Activated CD8-positive, alpha-beta memory T cell treated with anti-CD3 and anti-CD28 coated beads, Interleukin-2, amount 10 ng/mL, durations not matched to agents 7 days and 5 days (primary cell): ENCODE data around the gene ROS1. TPM values are rescaled to one million over a fixed set of nuclear protein-coding genes. Genes with fewer than 3 reads are reported as not detected.

Experiments used
- ATAC-seq: fragments of 150-1000 bp; cut with Tn5 transposase; one replicate; pipeline ENCODE4 v1.10.0; 2021; ENCODE audit warnings: moderate library complexity
- CTCF ChIA-PET: fragments of 350-600 bp; sonication (Branson Sonifier 250); formaldehyde crosslinking; loops from one replicate; lab custom pipeline; 2021; ENCODE audit warnings: antibody characterized with exemption; lab: Charles Lee
- DNase-seq: peaks from one replicate; pipeline ENCODE4 v3.0.0-alpha.2; 2020
- H3K27ac Mint-ChIP-seq: one replicate; pipeline ENCODE4 v1.8.0; 2021; ENCODE audit warnings: mild to moderate bottlenecking, mixed read lengths
- H3K27me3 Mint-ChIP-seq: one replicate; pipeline ENCODE4 v1.8.0; 2021; ENCODE audit warnings: mixed read lengths
- H3K36me3 Mint-ChIP-seq: one replicate; pipeline ENCODE4 v1.8.0; 2021; ENCODE audit warnings: mild to moderate bottlenecking, mixed read lengths
- H3K4me1 Mint-ChIP-seq: one replicate; pipeline ENCODE4 v1.8.0; 2021; ENCODE audit warnings: mixed read lengths
- H3K4me3 Mint-ChIP-seq: one replicate; pipeline ENCODE4 v1.8.0; 2021; ENCODE audit warnings: mild to moderate bottlenecking, moderate library complexity, mixed read lengths
- H3K9me3 Mint-ChIP-seq: one replicate; pipeline ENCODE4 v1.8.0; 2022; ENCODE audit warnings: low read depth, mixed read lengths
- total RNA-seq, 2 experiments: library from RNA; stranded (reverse); gene quantifications; one replicate each; pipeline ENCODE4 v1.2.3, GENCODE V29; 2021

ROS1 gene
- total RNA-seq, 2 experiments from 2014 or later = not detected

DNA sequence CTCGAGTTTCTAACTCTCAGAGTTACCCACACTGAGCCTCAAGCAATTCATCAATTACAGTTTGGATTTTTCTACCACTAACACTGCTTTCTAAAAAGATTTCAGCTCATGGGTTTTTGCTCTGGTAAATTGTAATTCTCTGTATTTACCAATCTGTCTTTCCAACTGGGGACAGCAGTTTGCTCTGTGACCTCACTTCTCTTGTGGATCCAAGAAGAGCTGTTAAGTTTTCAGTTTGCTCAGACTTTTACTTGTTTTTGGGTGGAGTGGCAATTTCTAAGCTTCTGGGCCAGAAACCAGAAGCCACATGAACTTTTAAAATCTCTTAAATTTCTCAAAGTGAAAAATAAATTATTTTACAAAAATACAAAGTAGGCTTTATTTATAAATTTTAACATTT, 74.2 kb downstream of the ROS1 start:
- DNase-seq (no peak), ATAC-seq (no peak)
- no peak overlapping the region for H3K4me3 Mint-ChIP-seq
- no peaks in the 10 kb centered on the region for H3K36me3 Mint-ChIP-seq
- H3K4me1 Mint-ChIP-seq = no peaks in the 10 kb centered on the region
- H3K9me3 Mint-ChIP-seq = no peaks in the 10 kb centered on the region
- CTCF ChIA-PET = no interaction called here
- H3K27ac Mint-ChIP-seq = no peak overlapping the region
- H3K27me3 Mint-ChIP-seq = peaks cover 4% of the 10 kb centered on the region

- Mint-ChIP-seq H3K4me1 (no peaks in the 10 kb centered on the region), H3K4me3 (no peak overlapping the region), H3K27me3 (peaks cover 13% of the 10 kb centered on the region), H3K9me3 (no peaks in the 10 kb centered on the region), H3K36me3 (no peaks in the 10 kb centered on the region), H3K27ac (no peak overlapping the region)
- CTCF ChIA-PET = interaction anchor here (0.7 to 0.9 kb wide), 2 partner anchors 8 to 256 kb away, joined by 3 read pairs; partner anchors contain the start of gene GOPC
- no peak for ATAC-seq
- DNase-seq = no peak
Observed at GRCh38 chr6:117346142-117346930, 79.4 kb downstream of the ROS1 start.

- CTCF ChIA-PET = no interaction called here
- Mint-ChIP-seq H3K27ac (no peak overlapping the region), H3K36me3 (no peaks in the 10 kb centered on the region), H3K4me1 (no peaks in the 10 kb centered on the region), H3K27me3 (peaks cover 11% of the 10 kb centered on the region), H3K9me3 (no peaks in the 10 kb centered on the region), H3K4me3 (no peak overlapping the region)
- no peak for ATAC-seq
- DNase-seq = no peak
Observed at GRCh38 chr6:117345292-117345610, 80.5 kb downstream of the ROS1 start.

GRCh38 chr6:117344444-117345291, 81.1 kb downstream of the ROS1 start:
- H3K27me3 Mint-ChIP-seq = peaks cover 13% of the 10 kb centered on the region
- DNase-seq = no peak
- H3K4me3 Mint-ChIP-seq = no peak overlapping the region
- H3K9me3 Mint-ChIP-seq = no peaks in the 10 kb centered on the region
- CTCF ChIA-PET = no interaction called here
- H3K27ac Mint-ChIP-seq = no peak overlapping the region
- no peaks in the 10 kb centered on the region for H3K4me1 Mint-ChIP-seq
- no peak for ATAC-seq
- H3K36me3 Mint-ChIP-seq = no peaks in the 10 kb centered on the region

- Mint-ChIP-seq H3K27me3 (peaks cover 15% of the 10 kb centered on the region), H3K4me1 (no peaks in the 10 kb centered on the region), H3K36me3 (no peaks in the 10 kb centered on the region), H3K27ac (no peak overlapping the region), H3K4me3 (no peak overlapping the region), H3K9me3 (no peaks in the 10 kb centered on the region)
- ATAC-seq (no peak), DNase-seq (no peak)
- CTCF ChIA-PET = interaction anchor here (1.0 kb wide), 1 partner anchor 8 kb away, joined by 3 read pairs; no protein-coding TSS in a partner anchor
Observed at GRCh38 chr6:117338567-117338966, 87.2 kb downstream of the ROS1 start.

GRCh38 chr6:117329926-117330325, 95.8 kb downstream of the ROS1 start:
- CTCF ChIA-PET = no interaction called here
- H3K27me3 Mint-ChIP-seq = no peaks in the 10 kb centered on the region
- H3K4me1 Mint-ChIP-seq = no peaks in the 10 kb centered on the region
- no peak overlapping the region for H3K27ac Mint-ChIP-seq
- no peak for DNase-seq
- H3K36me3 Mint-ChIP-seq = no peaks in the 10 kb centered on the region
- no peaks in the 10 kb centered on the region for H3K9me3 Mint-ChIP-seq
- no peak overlapping the region for H3K4me3 Mint-ChIP-seq
- no peak for ATAC-seq

DNA sequence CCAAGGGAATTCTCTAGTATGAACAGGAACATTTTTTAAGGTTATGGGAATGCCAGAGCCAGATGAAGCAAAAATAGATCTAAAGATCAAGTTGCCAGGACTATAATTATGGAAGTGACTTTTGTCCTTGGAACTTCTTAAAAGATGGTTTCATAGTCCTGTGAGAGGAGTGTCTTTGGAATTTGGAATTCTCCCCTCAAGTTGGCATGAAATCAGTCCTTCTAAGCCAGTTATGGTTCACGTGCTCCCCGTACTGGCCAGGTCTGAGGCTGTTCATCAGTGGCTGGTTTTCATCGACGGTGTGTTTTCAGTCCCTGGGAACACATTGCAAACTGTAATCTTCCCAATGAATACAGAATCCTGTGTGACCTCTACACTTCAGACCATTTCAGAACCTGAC, 97.2 kb downstream of the ROS1 start:
- CTCF ChIA-PET = no interaction called here
- no peak for ATAC-seq
- no peaks in the 10 kb centered on the region for H3K36me3 Mint-ChIP-seq
- H3K4me3 Mint-ChIP-seq = no peak overlapping the region
- H3K27me3 Mint-ChIP-seq = no peaks in the 10 kb centered on the region
- H3K27ac Mint-ChIP-seq = no peak overlapping the region
- no peaks in the 10 kb centered on the region for H3K4me1 Mint-ChIP-seq
- H3K9me3 Mint-ChIP-seq = no peaks in the 10 kb centered on the region
- no peak for DNase-seq

- H3K27me3 Mint-ChIP-seq = no peaks in the 10 kb centered on the region
- H3K4me1 Mint-ChIP-seq = no peaks in the 10 kb centered on the region
- no peaks in the 10 kb centered on the region for H3K9me3 Mint-ChIP-seq
- CTCF ChIA-PET = no interaction called here
- ATAC-seq (no peak), DNase-seq (no peak)
- no peak overlapping the region for H3K27ac Mint-ChIP-seq
- no peaks in the 10 kb centered on the region for H3K36me3 Mint-ChIP-seq
- H3K4me3 Mint-ChIP-seq = no peak overlapping the region
Observed at GRCh38 chr6:117328005-117328389, 97.7 kb downstream of the ROS1 start.

- no peaks in the 10 kb centered on the region for H3K36me3 Mint-ChIP-seq
- H3K9me3 Mint-ChIP-seq = no peaks in the 10 kb centered on the region
- H3K4me1 Mint-ChIP-seq = no peaks in the 10 kb centered on the region
- ATAC-seq (no peak), DNase-seq (no peak)
- CTCF ChIA-PET = no interaction called here
- no peak overlapping the region for H3K27ac Mint-ChIP-seq
- no peak overlapping the region for H3K4me3 Mint-ChIP-seq
- H3K27me3 Mint-ChIP-seq = no peaks in the 10 kb centered on the region
Observed at GRCh38 chr6:117327149-117328004, 98.4 kb downstream of the ROS1 start.

DNA sequence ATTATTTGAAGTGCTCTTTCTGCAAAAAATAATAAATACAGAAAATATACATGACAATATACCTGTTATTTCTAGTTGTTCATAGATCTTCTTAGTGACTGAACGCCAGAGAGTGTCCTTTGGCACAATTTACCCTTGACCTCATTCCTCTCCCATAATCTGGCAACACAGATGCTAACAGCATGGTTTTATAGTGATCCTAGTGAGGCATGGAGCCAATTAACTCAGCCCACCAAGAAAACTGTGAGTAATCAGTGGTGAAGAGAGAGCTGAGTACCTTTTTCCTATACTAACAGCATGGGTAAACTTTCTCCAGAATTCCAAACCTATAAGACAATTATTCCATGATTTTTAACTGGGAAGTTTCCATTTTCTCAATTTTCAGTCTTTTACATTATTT, 99.3 kb downstream of the ROS1 start:
- H3K27me3 Mint-ChIP-seq = no peaks in the 10 kb centered on the region
- DNase-seq (no peak), ATAC-seq (no peak)
- CTCF ChIA-PET = no interaction called here
- no peaks in the 10 kb centered on the region for H3K4me1 Mint-ChIP-seq
- no peak overlapping the region for H3K4me3 Mint-ChIP-seq
- no peak overlapping the region for H3K27ac Mint-ChIP-seq
- no peaks in the 10 kb centered on the region for H3K9me3 Mint-ChIP-seq
- no peaks in the 10 kb centered on the region for H3K36me3 Mint-ChIP-seq

DNA sequence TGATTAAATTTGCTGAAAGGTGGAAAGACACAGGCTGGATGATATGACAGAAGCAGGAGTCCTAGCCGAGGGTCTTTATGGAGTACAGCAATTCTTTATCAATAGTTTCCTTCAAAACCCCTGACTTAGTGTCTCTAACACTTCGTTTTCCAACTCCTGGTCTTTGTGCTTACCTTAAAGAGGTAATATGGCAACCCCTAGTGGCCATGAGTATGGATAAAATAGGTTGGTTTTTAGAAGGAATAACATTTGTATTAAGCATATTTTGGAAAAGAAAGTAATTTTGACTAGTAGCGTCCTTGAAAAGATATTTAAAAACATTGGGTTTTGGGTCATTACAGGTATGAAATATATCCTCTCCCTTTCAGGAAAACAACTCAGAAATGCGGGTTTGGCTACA, 108.5 kb downstream of the ROS1 start:
- CTCF ChIA-PET = no interaction called here
- H3K9me3 Mint-ChIP-seq = no peaks in the 10 kb centered on the region
- H3K27me3 Mint-ChIP-seq = peaks cover 3% of the 10 kb centered on the region
- DNase-seq (no peak), ATAC-seq (no peak)
- H3K36me3 Mint-ChIP-seq = no peaks in the 10 kb centered on the region
- H3K4me3 Mint-ChIP-seq = no peak overlapping the region
- H3K27ac Mint-ChIP-seq = no peak overlapping the region
- no peaks in the 10 kb centered on the region for H3K4me1 Mint-ChIP-seq

GRCh38 chr6:117311726-117312125, 114.0 kb downstream of the ROS1 start:
- DNase-seq (no peak), ATAC-seq (no peak)
- Mint-ChIP-seq H3K4me1 (no peaks in the 10 kb centered on the region), H3K9me3 (no peaks in the 10 kb centered on the region), H3K27me3 (peaks cover 6% of the 10 kb centered on the region), H3K36me3 (no peaks in the 10 kb centered on the region), H3K4me3 (no peak overlapping the region), H3K27ac (no peak overlapping the region)
- CTCF ChIA-PET = no interaction called here

DNA sequence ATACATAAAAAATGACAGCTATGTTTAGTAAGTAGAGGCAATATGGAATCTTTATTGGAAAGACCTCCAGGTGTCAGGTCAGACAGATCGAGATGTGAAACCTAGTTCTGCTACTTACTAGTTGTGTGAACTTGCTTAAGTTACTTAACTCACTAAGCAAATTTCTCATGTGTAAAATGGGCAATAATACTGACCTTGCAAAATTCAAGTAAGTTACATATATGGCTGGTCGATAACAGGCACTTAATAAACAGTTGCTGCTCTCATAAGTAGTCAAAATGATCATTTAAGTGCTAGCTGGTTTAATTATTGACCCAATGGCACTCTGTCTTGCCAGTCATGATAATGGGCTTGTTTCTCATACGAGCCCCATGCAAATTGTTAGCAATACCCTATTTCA, 114.4 kb downstream of the ROS1 start:
- Mint-ChIP-seq H3K27ac (no peak overlapping the region), H3K4me3 (no peak overlapping the region), H3K4me1 (no peaks in the 10 kb centered on the region), H3K9me3 (no peaks in the 10 kb centered on the region), H3K27me3 (peaks cover 6% of the 10 kb centered on the region), H3K36me3 (no peaks in the 10 kb centered on the region)
- no peak for DNase-seq
- CTCF ChIA-PET = no interaction called here
- no peak for ATAC-seq
